ENCODE data around the gene CRLF3.

GRCh38 chr17:30761060-30761459 lies 63.4 kb downstream of the CRLF3 start:
- TF ChIP-seq CTCF (IDR thresholded peaks at IDR 0.05) = no peak
- no peak for TF ChIP-seq POLR2A (IDR thresholded peaks at IDR 0.05; ENCODE audit: low read depth)
